GM18858 (cell line): Measurements from ENCODE around the gene FAM184B.
"Not testable (repeated sequence)": the region's sequence is repeated elsewhere in the genome, so short reads cannot be mapped to it uniquely, and the experiment has no call there.

ENCODE experiments used
- ATAC-seq: cut with Tn5 transposase; IDR thresholded peaks from one replicate; pipeline ENCODE4 v1.9.1; 2021; ENCODE audit not compliant: unreplicated experiment

The FAM184B gene

DNA sequence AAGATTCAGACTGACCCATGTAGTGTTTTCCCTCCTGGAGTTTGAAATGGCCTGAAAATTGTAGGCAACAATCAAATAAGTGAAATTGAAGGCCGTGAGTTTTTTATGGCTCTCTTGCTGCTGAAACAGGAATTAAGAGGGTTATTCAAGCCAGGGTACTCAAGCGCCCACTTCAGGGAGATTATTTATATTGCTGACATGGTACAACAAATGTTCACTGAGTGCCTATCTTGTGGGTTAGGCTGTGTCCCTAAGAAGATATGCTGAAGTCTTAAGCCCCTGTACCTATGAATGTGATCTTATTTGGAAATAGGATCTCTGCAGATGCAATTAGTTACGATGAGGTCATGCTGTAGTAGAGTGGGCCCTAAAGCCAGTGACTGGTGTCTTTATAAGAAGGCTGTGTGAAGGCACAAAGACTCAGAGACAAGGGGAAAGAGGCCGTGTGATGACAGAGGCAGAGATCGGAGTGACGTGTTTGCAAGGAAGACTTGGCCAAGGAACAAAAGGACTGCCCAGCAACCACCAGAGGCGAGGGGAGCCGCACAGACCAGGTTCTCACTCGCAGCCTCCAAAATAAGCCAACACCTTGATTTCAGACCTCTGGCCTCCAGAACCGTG lies 94.1 kb downstream of the FAM184B start:
- ATAC-seq = no peak

GRCh38 chr4:17684648-17685047 lies 96.8 kb downstream of the FAM184B start:
- not testable (repeated sequence) for ATAC-seq

- no peak for ATAC-seq
Measured at GRCh38 chr4:17682222-17682566, 99.2 kb downstream of the FAM184B start.

GRCh38 chr4:17681281-17682221 lies 99.9 kb downstream of the FAM184B start:
- ATAC-seq = no peak

- ATAC-seq = no peak
Measured at GRCh38 chr4:17680559-17681280, 100.7 kb downstream of the FAM184B start.

GRCh38 chr4:17670423-17670822 lies 111.0 kb downstream of the FAM184B start:
- ATAC-seq = no peak

DNA sequence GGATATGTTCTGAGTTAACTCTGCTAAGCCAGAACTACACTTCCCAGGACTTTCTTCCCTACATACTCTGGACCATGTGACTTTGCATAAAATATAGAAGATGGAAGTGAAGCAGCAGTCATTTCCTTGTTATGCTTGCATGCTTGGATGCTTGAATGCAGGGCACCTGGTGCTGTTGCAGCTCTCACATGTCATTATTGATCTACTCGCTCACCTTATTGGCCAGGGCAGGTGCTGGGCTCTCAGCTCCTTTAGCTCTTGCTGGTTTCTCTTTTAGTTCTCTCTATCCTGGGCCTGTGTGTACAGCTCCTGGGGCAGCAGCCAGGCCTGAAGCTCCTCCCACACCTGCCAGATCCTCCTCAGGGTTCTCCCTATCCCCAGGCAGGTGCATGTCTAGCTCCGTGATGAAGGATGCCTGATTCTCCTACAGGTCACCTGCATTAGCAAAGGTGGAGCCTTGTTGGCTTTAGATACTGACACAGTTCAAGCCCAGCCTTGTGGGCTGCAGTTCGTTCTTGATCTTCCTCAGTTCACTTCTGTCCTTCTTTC lies 113.7 kb downstream of the FAM184B start:
- no peak for ATAC-seq

- ATAC-seq = no peak
Measured at GRCh38 chr4:17667253-17667652, 114.2 kb downstream of the FAM184B start.

DNA sequence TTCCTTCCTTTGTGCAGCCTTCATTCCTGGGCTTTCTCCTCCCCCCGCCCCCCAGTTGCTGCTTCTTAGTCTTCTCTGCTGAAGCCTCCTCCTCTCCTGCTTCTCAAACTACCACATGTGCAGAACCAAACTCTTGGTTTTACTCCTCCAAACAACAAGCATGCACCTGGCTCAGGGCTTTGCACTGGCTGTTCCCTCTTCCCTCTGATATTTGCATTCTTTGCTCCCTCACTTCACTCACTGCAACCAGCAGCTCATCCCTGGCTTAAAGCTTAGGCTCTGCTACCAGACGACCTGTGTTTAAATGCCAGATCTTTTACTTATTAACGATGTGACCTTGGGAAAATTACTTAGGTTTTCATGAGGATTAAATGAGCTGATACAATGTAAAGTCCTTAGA lies 115.6 kb downstream of the FAM184B start:
- no peak for ATAC-seq

- ATAC-seq = no peak
Measured at GRCh38 chr4:17665346-17665745, 116.1 kb downstream of the FAM184B start.

DNA sequence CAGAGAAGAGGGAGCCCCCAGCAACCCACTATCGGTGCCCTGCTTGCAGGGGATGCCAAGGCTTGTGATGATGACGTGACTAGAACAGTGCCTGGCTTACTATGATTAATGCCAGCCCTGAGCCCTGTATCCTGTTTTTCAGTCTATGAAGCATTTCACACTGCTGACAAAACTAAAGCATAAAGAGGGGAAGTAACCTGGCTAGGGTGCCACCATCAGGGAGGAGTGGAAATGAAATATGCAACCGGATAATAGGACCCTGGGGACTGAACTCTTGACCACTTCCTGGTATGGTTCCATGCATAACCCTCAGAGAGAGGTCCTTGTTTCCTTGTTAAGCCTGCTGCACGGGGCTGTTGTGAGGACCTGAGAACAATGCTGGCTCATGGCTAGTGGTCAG lies 116.7 kb downstream of the FAM184B start:
- peak; percentile 91 for ATAC-seq

GRCh38 chr4:17662694-17663093 lies 118.7 kb downstream of the FAM184B start:
- no peak for ATAC-seq

- ATAC-seq = not testable (repeated sequence)
Measured at GRCh38 chr4:17659196-17659595, 122.2 kb downstream of the FAM184B start.

GRCh38 chr4:17657849-17658248 lies 123.6 kb downstream of the FAM184B start:
- ATAC-seq = no peak

- no peak for ATAC-seq
Measured at GRCh38 chr4:17657090-17657489, 124.3 kb downstream of the FAM184B start.

- ATAC-seq = no peak
Measured at GRCh38 chr4:17654701-17655100, 126.7 kb downstream of the FAM184B start.

- no peak for ATAC-seq
Measured at GRCh38 chr4:17650406-17650805, 131.0 kb downstream of the FAM184B start.

DNA sequence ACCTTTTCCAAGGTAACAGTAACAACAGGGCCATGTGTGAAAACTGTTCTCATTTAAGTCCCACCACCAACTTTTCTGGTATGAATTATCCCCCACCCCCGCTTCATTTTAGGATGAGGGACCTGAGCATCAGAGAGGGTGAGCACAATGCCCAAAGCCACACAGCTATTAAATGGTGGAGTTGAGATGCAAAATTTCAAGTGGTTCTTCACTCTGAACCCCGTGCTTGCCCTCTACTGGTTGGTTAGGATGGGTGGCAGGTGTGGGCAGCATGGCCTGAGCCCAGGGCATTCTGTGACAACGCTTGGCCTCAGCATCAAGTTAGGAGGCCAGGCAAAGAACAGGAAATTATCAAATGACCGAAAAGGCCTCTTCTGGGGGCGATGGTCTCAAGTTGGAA lies 133.5 kb downstream of the FAM184B start:
- no peak for ATAC-seq

- no peak for ATAC-seq
Measured at GRCh38 chr4:17647176-17647806, 134.1 kb downstream of the FAM184B start.

DNA sequence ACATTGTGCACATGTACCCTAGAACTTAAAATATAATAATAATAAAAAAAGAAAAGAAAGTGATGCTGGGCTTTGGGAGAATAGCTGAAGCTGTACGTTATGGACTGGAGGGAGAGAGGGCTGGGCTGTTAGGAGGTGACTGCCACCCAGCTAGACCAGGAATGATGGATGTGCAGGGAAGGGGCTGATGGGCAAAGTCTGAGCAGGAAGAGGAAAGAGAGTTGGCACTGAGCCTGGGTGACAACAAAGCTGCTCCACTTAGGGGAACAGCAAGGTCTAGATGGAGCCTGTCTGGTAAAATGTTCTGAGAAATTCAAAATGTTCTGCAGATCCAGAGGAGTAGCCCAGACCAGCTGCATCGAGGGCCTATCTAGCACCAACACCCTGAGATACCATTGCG lies 134.7 kb downstream of the FAM184B start:
- ATAC-seq = no peak

DNA sequence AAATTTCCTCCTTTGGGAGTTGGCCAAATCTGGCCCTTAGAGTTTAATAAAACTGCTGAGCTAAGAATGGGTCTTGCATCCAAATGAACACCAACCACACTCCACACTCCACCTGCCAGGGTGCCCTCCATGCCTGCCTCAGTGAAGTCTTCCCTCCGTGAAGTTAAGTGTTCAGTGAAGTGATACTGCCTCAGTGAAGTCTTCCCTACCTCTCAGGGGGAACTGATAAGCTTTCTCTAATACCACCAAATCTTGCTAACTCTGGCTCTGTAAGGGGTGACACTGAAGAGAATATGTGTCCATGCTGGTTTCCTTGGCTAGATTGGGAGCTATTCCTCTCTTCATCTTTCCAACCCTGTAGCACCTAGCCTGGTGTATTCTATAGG lies 139.0 kb downstream of the FAM184B start:
- no peak for ATAC-seq
